HCT116 (cell line): Measurements from ENCODE around the gene GDNF. TPM values are rescaled to one million over a fixed set of nuclear protein-coding genes. Genes with fewer than 3 reads are reported as not detected.

Source experiments
- ATAC-seq: fragments of 200-7000 bp; cut with Tn5 transposase; 2 replicates; pipeline ENCODE4 v1.9.1; 2020; ENCODE audit warnings: mild to moderate bottlenecking, moderate library complexity
- BruUV-seq: library from RNA; stranded (reverse); fragments of 400-500 nt; replicated peaks from 2 replicates; lab custom pipeline; 2021; lab: Mats Ljungman, UMichigan
- CTCF ChIA-PET: fragments of 300-600 bp; sonication (Branson Sonifier 250); formaldehyde crosslinking; loops from one replicate; lab custom pipeline; 2021; ENCODE audit warnings: antibody characterized with exemption; lab: Charles Lee
- POLR2A ChIA-PET: fragments of 300-600, 350-600 bp; sonication (Branson Sonifier 250); formaldehyde crosslinking; loops from one replicate; lab custom pipeline; 2021; ENCODE audit warnings: antibody characterized with exemption; lab: Charles Lee
- RAD21 ChIA-PET, 2 experiments: fragments of 300-600 bp; sonication (Branson Sonifier 250); formaldehyde crosslinking; loops; one replicate each; lab custom pipeline; 2023; ENCODE audit warnings: low total read pairs in 2 of 2; ENCODE audit not compliant: uncharacterized antibody in 2 of 2, unreplicated experiment in 2 of 2, low non-redundant PET in 1 of 2; lab: Charles Lee
- DNase-seq: peaks from one replicate; pipeline ENCODE4 v3.0.0-alpha.2; 2010; ENCODE audit warnings: low read depth, low spot score
- H2AFZ ChIP-seq: fragments of 200-600 bp; shearing (Covaris generic), sonication (generic); 2 replicates; pipeline ENCODE4 v1.6.1; 2017; ENCODE audit warnings: low read depth, mixed run types, mixed read lengths, antibody characterized with exemption, low read length; ENCODE audit not compliant: poor library complexity, severe bottlenecking
- H3K27ac ChIP-seq: 2 replicates; pipeline ENCODE4 v1.5.1; 2012; ENCODE audit warnings: low read depth, low read length
- H3K27me3 ChIP-seq: fragments of 200-600 bp; sonication (generic); 2 replicates; pipeline ENCODE4 v1.6.1; 2016; ENCODE audit warnings: mixed run types, low read length, mixed read lengths; ENCODE audit not compliant: insufficient read depth
- H3K36me3 ChIP-seq, 2 experiments: fragments of 200-500 bp in 1 of 2; fragments of 200-600 bp in 1 of 2; sonication (Bioruptor generic) in 1 of 2; sonication (generic) in 1 of 2; 2 replicates each; pipeline versions ENCODE4 v1.5.1 to v1.6.1; 2014 to 2016; ENCODE audit warnings: low read length in 2 of 2, inconsistent platforms in 1 of 2, mixed read lengths in 1 of 2, mixed run types in 1 of 2; ENCODE audit not compliant: insufficient read depth in 2 of 2, control insufficient read depth in 1 of 2
- H3K4me1 ChIP-seq, 2 experiments: fragments of 200-600 bp in 1 of 2; sonication (generic) in 1 of 2; 2 replicates each; pipeline versions ENCODE4 v1.5.1 to v1.6.1; 2012 to 2017; ENCODE audit warnings: low read length in 2 of 2, inconsistent platforms in 1 of 2, mild to moderate bottlenecking in 1 of 2, mixed read lengths in 1 of 2, mixed run types in 1 of 2, moderate library complexity in 1 of 2; ENCODE audit not compliant: insufficient read depth in 2 of 2, control insufficient read depth in 1 of 2
- H3K4me2 ChIP-seq: fragments of 200-600 bp; sonication (generic); 2 replicates; pipeline ENCODE4 v1.6.1; 2017; ENCODE audit warnings: mixed run types, low read length, mixed read lengths
- H3K4me3 ChIP-seq, 2 experiments: fragments of 200-600 bp in 1 of 2; sonication (generic) in 1 of 2; replicated peaks in 1 of 2; 2 replicates each; pipeline ENCODE4 v1.5.1; 2011 to 2016; ENCODE audit warnings: low read length in 2 of 2, control low read depth in 1 of 2, low read depth in 1 of 2, mild to moderate bottlenecking in 1 of 2, mixed read lengths in 1 of 2, mixed run types in 1 of 2
- H3K79me2 ChIP-seq: fragments of 200-600 bp; sonication (generic); 2 replicates; pipeline ENCODE4 v1.6.1; 2017; ENCODE audit warnings: mild to moderate bottlenecking, mixed run types, low read length, moderate library complexity, mixed read lengths; ENCODE audit not compliant: insufficient read depth
- H3K9ac ChIP-seq: fragments of 200-600 bp; sonication (generic); 2 replicates; pipeline ENCODE4 v1.6.1; 2016; ENCODE audit warnings: low read length, mixed read lengths
- H3K9me2 ChIP-seq: fragments of 200-600 bp; sonication (generic), shearing (Covaris generic); 2 replicates; pipeline ENCODE4 v1.6.1; 2017; ENCODE audit warnings: mixed run types, mild to moderate bottlenecking, moderate library complexity; ENCODE audit not compliant: insufficient read depth
- H3K9me3 ChIP-seq, 2 experiments: fragments of 200-500 bp in 1 of 2; fragments of 200-600 bp in 1 of 2; sonication (Bioruptor generic) in 1 of 2; sonication (generic) in 1 of 2; 2 replicates each; pipeline ENCODE4 v1.6.1; 2014 to 2017; ENCODE audit warnings: low read length in 2 of 2, mixed read lengths in 2 of 2, inconsistent platforms in 1 of 2, low read depth in 1 of 2, mild to moderate bottlenecking in 1 of 2, mixed run types in 1 of 2, moderate library complexity in 1 of 2; ENCODE audit not compliant: control insufficient read depth in 1 of 2, insufficient read depth in 1 of 2
- H4K20me1 ChIP-seq: fragments of 200-600 bp; sonication (generic), shearing (Covaris generic); 2 replicates; pipeline ENCODE4 v1.6.1; 2017; ENCODE audit warnings: mixed run types, mild to moderate bottlenecking, moderate library complexity; ENCODE audit not compliant: insufficient read depth
- CBX3 ChIP-seq: IDR thresholded peaks from 2 replicates; pipeline ENCODE4 v1.6.1; 2012; ENCODE audit warnings: low read depth
- CEBPB ChIP-seq: IDR thresholded peaks from 2 replicates; pipeline ENCODE4 v1.6.1; 2012; ENCODE audit warnings: low read depth
- ELF1 ChIP-seq: IDR thresholded peaks from 2 replicates; pipeline ENCODE4 v1.6.1; 2012; ENCODE audit warnings: low read depth, borderline replicate concordance
- EZH2 ChIP-seq: fragments of 200-600 bp; sonication (generic); IDR thresholded peaks from 2 replicates; pipeline ENCODE4 v1.6.1; 2017; ENCODE audit warnings: antibody characterized with exemption, mixed run types
- FOSL1 ChIP-seq: IDR thresholded peaks from 2 replicates; pipeline ENCODE4 v1.6.1; 2012; ENCODE audit warnings: low read depth
- MAX ChIP-seq: IDR thresholded peaks from 2 replicates; pipeline ENCODE4 v1.6.1; 2012
- POLR2AphosphoS5 ChIP-seq: IDR thresholded peaks from 2 replicates; pipeline ENCODE4 v1.6.1; 2011; ENCODE audit warnings: mild to moderate bottlenecking, low read depth, low read length, moderate library complexity
- REST ChIP-seq: IDR thresholded peaks from 2 replicates; pipeline ENCODE4 v1.6.1; 2012; ENCODE audit warnings: low read depth
- SIN3A ChIP-seq: IDR thresholded peaks from 2 replicates; pipeline ENCODE4 v1.6.1; 2012; ENCODE audit warnings: low read depth
- SRF ChIP-seq: IDR thresholded peaks from 2 replicates; pipeline ENCODE4 v1.6.1; 2012; ENCODE audit warnings: low read depth
- TCF7L2 ChIP-seq: IDR thresholded peaks from 2 replicates; pipeline ENCODE4 v1.7.0; 2011; ENCODE audit warnings: borderline replicate concordance, inconsistent platforms; ENCODE audit not compliant: insufficient read depth, insufficient read length; ENCODE audit errors: extremely low read depth
- intact Hi-C: fragments of 100-400 bp; cut with micrococcal nuclease; formaldehyde crosslinking; loops from 2 replicates; pipeline ENCODE4 v1.10.0; 2022
- total RNA-seq: library from RNA; stranded (reverse); gene quantifications from one replicate; pipeline ENCODE4 v1.2.1, GENCODE V29; 2021; ENCODE audit not compliant: unreplicated experiment
- TF ChIP-seq, protein P1 (sequence below): IDR thresholded peaks from 2 replicates; pipeline ENCODE4 v1.6.1; 2012

GDNF gene
- total RNA-seq, 1 experiment from 2014 or later = not detected

DNA sequence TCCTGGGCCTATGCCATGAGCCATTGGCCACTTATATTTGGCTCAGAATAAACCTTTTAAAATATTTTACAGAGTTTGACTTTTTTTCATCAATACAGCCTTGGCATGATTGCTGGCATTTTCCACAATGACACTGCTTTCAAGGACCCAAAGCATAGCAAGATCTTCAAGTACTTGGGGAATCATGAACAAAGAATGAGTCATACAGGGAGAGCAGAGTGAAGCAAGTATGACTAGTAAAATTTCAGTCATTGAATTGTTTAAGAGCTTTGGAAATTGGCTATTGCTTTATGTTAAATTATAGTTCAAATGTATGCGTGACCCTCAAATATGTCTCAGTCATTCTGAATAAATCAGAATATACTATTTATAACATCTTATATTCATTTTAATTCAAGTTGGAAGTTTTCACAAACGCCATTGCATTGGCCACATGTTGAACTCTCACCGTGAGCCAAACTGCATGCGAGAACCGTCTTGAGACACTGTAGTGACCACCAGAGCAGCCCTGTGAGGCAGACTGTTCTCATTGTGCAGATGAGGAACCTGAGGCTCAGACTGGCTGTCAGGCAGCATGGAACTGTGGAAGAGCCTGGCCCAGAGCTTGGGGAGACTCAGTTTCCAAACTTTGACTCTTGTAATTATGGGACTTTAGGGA, 52.9 kb downstream of the GDNF start:
- Histone ChIP-seq H3K79me2 (no peaks in the 10 kb centered on the region), H3K4me3 (no peak overlapping the region), H3K27me3 (no peaks in the 10 kb centered on the region), H3K27ac (no peak overlapping the region), H3K9me3 (no peaks in the 10 kb centered on the region), H3K4me2 (no peak overlapping the region), H3K9ac (no peak overlapping the region), H3K9me2 (no peaks in the 10 kb centered on the region), H3K36me3 (no peaks in the 10 kb centered on the region), H3K4me1 (peaks cover 0 to 4% of the 10 kb centered on the region in 2 experiments; a peak in 1 of 4 replicates), H2AFZ (no peak overlapping the region), H4K20me1 (no peaks in the 10 kb centered on the region)
- TF ChIP-seq ELF1 (no peak), POLR2AphosphoS5 (no peak), REST (no peak), TCF7L2 (no peak), CEBPB (no peak), MAX (no peak), SIN3A (no peak), SRF (no peak), CBX3 (no peak), FOSL1 (no peak), EZH2 (no peak)
- TF ChIP-seq, protein P1, sequence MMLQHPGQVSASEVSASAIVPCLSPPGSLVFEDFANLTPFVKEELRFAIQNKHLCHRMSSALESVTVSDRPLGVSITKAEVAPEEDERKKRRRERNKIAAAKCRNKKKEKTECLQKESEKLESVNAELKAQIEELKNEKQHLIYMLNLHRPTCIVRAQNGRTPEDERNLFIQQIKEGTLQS = no peak
- ATAC-seq (no peak), DNase-seq (no peak)
- ChIA-PET CTCF (no interaction called here), POLR2A (no interaction called here), RAD21 (no interaction called here)
- BruUV-seq = no TSS peak
- intact Hi-C loops = no loop called here
